Activated B cell treated with CpG ODN at 0.5 μM for 24 hours (primary cell): ENCODE measurements around the gene TAF4. TPM values are rescaled to one million over a fixed set of nuclear protein-coding genes. Genes with fewer than 3 reads are reported as not detected.

ENCODE experiments used
- ATAC-seq: fragments of 200-7000 bp; cut with Tn5 transposase; one replicate; pipeline ENCODE4 v1.10.0; 2021; ENCODE audit warnings: low read depth, mild to moderate bottlenecking, moderate library complexity
- CTCF ChIA-PET: fragments of 350-600 bp; sonication (Branson Sonifier 250); formaldehyde crosslinking; loops from one replicate; lab custom pipeline; 2021; ENCODE audit warnings: antibody characterized with exemption; lab: Charles Lee
- POLR2A ChIA-PET: fragments of 350-600 bp; sonication (Branson Sonifier 250); formaldehyde crosslinking; loops from one replicate; lab custom pipeline; 2021; ENCODE audit warnings: antibody characterized with exemption; lab: Charles Lee
- DNase-seq: peaks from one replicate; pipeline ENCODE4 v3.0.0; 2022
- H3K27ac Mint-ChIP-seq: one replicate; pipeline ENCODE4 v1.8.0; 2020; ENCODE audit warnings: mixed read lengths
- H3K27me3 Mint-ChIP-seq: one replicate; pipeline ENCODE4 v1.8.0; 2021; ENCODE audit warnings: mixed read lengths
- H3K36me3 Mint-ChIP-seq: one replicate; pipeline ENCODE4 v1.8.0; 2021; ENCODE audit warnings: low read depth, mixed read lengths
- H3K4me1 Mint-ChIP-seq: one replicate; pipeline ENCODE4 v1.8.0; 2021; ENCODE audit warnings: mixed read lengths
- H3K4me3 Mint-ChIP-seq: one replicate; pipeline ENCODE4 v1.8.0; 2020; ENCODE audit warnings: mild to moderate bottlenecking, mixed read lengths
- H3K9me3 Mint-ChIP-seq: one replicate; pipeline ENCODE4 v1.8.0; 2020; ENCODE audit warnings: mixed read lengths
- intact Hi-C: fragments of 100-400 bp; cut with micrococcal nuclease; formaldehyde crosslinking; loops from one replicate; pipeline ENCODE4 v1.15.1; 2024
- total RNA-seq: library from RNA; stranded (reverse); gene quantifications from 2 replicates; pipeline ENCODE4 v1.2.3, GENCODE V29; 2022
- TF ChIP-seq, protein P1 (sequence below): fragments of 200-600 bp; IDR thresholded peaks from one replicate; pipeline ENCODE4 v1.8.0; 2022; ENCODE audit warnings: antibody characterized with exemption, mild to moderate bottlenecking

TAF4 gene
- total RNA-seq, 1 donor from 2014 or later, result 26.9 TPM

DNA sequence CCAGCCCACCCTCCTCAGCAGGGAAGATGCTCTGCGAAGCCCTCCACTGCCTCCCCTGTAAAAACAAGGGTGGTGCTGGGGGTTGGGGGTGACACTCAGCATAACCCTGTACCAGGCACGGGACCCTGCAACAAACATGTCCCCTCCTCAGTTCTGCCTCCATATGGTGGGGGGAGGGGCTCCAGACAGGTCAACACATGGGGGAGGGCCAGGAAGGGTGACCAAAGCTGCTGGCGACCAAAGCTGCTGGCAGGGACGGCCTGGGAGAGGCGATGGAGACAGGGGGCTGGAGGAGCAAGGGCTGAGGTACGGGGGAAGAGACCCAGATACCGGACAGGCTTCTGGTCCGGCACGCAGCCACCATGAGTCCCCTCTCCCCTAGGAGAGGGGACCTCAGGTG, 123.2 kb downstream of the TAF4 start:
- H3K4me3 Mint-ChIP-seq, result no peak overlapping the region

DNA sequence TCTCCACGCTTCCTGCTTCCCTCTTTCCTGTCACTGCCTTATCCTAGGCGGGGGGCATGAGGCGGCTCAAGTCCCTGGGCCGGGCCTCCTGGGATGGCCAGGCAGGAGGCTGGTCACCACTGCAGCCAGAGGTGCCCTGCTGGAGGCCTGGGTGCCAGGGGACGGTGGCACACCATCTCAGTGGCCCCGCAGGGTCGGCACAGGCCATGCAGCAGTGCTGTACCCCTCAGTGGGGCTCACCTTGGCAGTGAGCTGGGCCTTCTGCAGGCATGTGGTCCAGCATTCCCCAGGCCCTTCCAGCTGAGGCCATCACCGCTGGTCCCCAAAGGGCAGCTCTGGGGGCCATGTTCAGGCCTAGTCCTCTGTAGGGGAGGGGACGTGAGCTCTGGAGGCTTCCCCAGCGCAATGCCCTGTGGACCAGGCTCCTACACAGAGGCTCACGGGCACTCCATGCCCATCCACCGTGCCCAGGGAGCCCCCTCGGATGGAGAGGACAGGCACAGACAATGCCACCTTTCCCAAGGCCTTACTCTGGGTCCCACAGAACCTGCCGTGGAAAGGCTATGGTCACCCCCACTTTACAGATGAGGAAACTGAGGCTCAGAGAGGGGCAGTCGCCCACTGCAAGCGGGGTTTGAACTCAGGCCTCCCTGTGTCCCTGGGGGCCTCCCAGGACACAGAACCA, 123.8 kb downstream of the TAF4 start:
- no peak overlapping the region for H3K4me3 Mint-ChIP-seq
- TF ChIP-seq, protein P1, sequence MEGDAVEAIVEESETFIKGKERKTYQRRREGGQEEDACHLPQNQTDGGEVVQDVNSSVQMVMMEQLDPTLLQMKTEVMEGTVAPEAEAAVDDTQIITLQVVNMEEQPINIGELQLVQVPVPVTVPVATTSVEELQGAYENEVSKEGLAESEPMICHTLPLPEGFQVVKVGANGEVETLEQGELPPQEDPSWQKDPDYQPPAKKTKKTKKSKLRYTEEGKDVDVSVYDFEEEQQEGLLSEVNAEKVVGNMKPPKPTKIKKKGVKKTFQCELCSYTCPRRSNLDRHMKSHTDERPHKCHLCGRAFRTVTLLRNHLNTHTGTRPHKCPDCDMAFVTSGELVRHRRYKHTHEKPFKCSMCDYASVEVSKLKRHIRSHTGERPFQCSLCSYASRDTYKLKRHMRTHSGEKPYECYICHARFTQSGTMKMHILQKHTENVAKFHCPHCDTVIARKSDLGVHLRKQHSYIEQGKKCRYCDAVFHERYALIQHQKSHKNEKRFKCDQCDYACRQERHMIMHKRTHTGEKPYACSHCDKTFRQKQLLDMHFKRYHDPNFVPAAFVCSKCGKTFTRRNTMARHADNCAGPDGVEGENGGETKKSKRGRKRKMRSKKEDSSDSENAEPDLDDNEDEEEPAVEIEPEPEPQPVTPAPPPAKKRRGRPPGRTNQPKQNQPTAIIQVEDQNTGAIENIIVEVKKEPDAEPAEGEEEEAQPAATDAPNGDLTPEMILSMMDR, result no peak
- H3K27me3 Mint-ChIP-seq, result no peaks in the 10 kb centered on the region
- ATAC-seq (no peak), DNase-seq (no peak)
- H3K27ac Mint-ChIP-seq, result no peak overlapping the region
- H3K9me3 Mint-ChIP-seq, result no peaks in the 10 kb centered on the region
- no peaks in the 10 kb centered on the region for H3K36me3 Mint-ChIP-seq
- H3K4me1 Mint-ChIP-seq, result no peaks in the 10 kb centered on the region
- ChIA-PET POLR2A (no interaction called here), CTCF (no interaction called here)
- intact Hi-C loops, result no loop called here

More for the DNA sequence above, 123.2 kb downstream of the TAF4 start:
- no peaks in the 10 kb centered on the region for H3K9me3 Mint-ChIP-seq
- no peak overlapping the region for H3K27ac Mint-ChIP-seq
- TF ChIP-seq, protein P1, result no peak
- ChIA-PET CTCF (no interaction called here), POLR2A (no interaction called here)
- intact Hi-C loops, result no loop called here
- no peaks in the 10 kb centered on the region for H3K27me3 Mint-ChIP-seq
- DNase-seq (no peak), ATAC-seq (no peak)
- no peaks in the 10 kb centered on the region for H3K4me1 Mint-ChIP-seq
- H3K36me3 Mint-ChIP-seq, result no peaks in the 10 kb centered on the region

DNA sequence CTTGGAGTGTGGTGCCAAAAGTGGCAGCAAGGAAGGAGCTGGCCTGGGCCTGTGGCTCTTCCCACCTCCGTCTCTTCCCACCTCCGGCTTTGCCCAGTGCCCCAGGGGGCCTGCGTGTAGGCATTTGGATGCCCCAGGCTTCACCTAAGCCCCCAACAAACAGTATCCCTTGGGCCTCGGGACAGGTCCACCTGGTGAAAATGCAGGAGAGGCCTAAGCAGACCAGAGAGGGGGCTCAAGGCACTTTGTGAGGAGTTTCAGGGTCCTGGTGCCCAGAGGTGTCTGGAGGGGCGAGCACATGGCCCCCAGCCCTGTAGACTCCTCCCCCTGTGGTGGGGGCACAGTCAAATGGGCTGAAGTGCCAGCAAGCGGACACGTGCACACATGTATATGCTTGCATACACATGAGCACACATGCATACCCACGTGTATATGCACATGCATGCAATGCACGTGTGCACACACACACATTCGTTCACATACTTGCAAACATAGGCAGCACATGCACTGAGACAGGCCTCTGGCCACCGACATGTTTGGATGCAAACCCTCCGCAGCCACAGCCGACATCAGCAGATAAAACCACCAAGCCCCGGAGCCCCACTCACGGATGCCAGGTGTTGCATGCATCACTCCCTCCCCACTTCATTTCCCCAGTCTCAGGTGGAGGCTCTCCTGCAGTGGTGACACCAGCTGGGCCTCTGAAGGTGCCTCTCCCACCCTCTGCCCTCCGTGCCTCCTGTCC, 124.5 kb downstream of the TAF4 start:
- no peak overlapping the region for H3K27ac Mint-ChIP-seq
- DNase-seq (no peak), ATAC-seq (no peak)
- H3K9me3 Mint-ChIP-seq, result no peaks in the 10 kb centered on the region
- H3K4me1 Mint-ChIP-seq, result no peaks in the 10 kb centered on the region
- ChIA-PET CTCF (no interaction called here), POLR2A (no interaction called here)
- no peak overlapping the region for H3K4me3 Mint-ChIP-seq
- no peaks in the 10 kb centered on the region for H3K27me3 Mint-ChIP-seq
- no peaks in the 10 kb centered on the region for H3K36me3 Mint-ChIP-seq
- TF ChIP-seq, protein P1, result no peak
- intact Hi-C loops, result no loop called here

DNA sequence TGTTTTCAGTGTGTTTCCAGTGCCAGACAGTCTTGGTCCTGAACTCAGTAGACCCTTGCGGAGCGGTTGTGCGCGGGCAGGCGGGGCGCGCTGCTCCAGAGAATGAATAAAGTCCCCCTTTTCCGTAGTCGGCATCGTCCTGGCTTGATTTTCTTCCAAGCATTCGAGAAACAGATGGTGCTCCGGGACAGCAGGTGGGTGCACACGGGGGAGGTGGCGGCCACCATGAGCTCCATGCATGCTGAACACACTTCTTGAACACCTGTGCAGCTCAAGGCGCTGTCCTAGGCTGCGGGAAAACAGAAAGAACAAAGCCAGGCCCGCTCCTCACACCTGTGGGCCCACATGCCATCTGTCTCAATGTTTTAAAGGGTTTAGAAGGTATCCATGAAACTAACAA, 125.2 kb downstream of the TAF4 start:
- no peak for DNase-seq
- TF ChIP-seq, protein P1, result no peak
- H3K27me3 Mint-ChIP-seq, result no peaks in the 10 kb centered on the region

DNA sequence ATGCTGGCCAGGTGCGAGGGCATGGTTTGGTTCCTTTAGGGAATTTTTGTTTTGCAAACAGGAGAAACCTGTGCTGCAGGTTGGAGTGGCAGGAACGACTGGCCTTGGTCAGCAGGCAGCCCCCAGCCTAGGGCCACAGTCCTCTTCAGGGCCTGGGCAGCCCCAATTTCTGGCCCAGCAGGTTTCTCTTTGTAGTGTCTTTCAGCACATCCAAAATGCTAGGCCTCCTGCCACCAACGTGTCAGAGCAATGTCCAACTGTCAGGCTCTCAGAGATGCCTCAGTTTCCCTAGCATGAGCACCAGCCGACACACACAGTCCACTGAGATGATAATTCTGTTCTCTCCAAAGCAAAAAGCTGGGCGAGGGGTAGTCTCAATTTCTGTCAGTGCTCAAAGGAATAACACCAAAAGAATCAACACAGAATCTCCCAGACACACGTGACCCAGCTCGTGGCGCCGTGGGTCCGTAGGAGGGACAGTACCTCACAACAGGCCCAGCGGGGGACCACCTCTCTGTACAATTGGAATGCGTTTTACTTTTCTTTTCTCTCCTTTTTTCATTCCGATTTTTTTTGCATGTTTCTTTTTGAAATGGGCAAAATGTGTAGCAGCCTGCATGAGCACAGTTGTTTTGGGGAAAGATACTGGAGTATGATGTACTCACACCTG, 125.9 kb downstream of the TAF4 start:
- intact Hi-C loops, result no loop called here
- no peak for DNase-seq

More for the DNA sequence above, 125.2 kb downstream of the TAF4 start:
- ATAC-seq, result no peak
- Mint-ChIP-seq H3K4me1 (no peaks in the 10 kb centered on the region), H3K27ac (no peak overlapping the region), H3K36me3 (no peaks in the 10 kb centered on the region), H3K4me3 (no peak overlapping the region), H3K9me3 (no peaks in the 10 kb centered on the region)
- ChIA-PET CTCF (no interaction called here), POLR2A (no interaction called here)
- intact Hi-C loops, result no loop called here

More for the DNA sequence above, 125.9 kb downstream of the TAF4 start:
- no peak for ATAC-seq
- ChIA-PET POLR2A (no interaction called here), CTCF (no interaction called here)
- Mint-ChIP-seq H3K4me3 (no peak overlapping the region), H3K27ac (no peak overlapping the region), H3K9me3 (no peaks in the 10 kb centered on the region), H3K27me3 (no peaks in the 10 kb centered on the region), H3K4me1 (no peaks in the 10 kb centered on the region), H3K36me3 (no peaks in the 10 kb centered on the region)
- TF ChIP-seq, protein P1, result no peak
